NCI-H345 (cell line): ENCODE measurements around the gene ARHGAP28.

ENCODE experiments used
- DNase-seq: peaks from one replicate; lab custom pipeline; 2025; lab: John Stamatoyannopoulos, UW

Gene ARHGAP28

GRCh38 chr18:6732952-6733351 is 3.4 kb downstream of the ARHGAP28 start:
- no peak for DNase-seq

GRCh38 chr18:6733758-6734157 is 4.2 kb downstream of the ARHGAP28 start:
- DNase-seq, result no peak

- DNase-seq, result no peak
These were observed 5.4 kb downstream of the ARHGAP28 start for GRCh38 chr18:6734726-6735430.

GRCh38 chr18:6737833-6738232 is 8.3 kb downstream of the ARHGAP28 start:
- DNase-seq, result no peak

- no peak for DNase-seq
These were observed 9.1 kb downstream of the ARHGAP28 start for GRCh38 chr18:6738622-6739021.

- no peak for DNase-seq
These were observed 11.7 kb downstream of the ARHGAP28 start for GRCh38 chr18:6741232-6741663.

- no peak for DNase-seq
These were observed 12.3 kb downstream of the ARHGAP28 start for GRCh38 chr18:6741786-6742185.

GRCh38 chr18:6743999-6744398 is 14.5 kb downstream of the ARHGAP28 start:
- DNase-seq, result no peak

GRCh38 chr18:6744816-6745455 is 15.4 kb downstream of the ARHGAP28 start:
- DNase-seq, result no peak

- no peak for DNase-seq
These were observed 16.1 kb downstream of the ARHGAP28 start for GRCh38 chr18:6745504-6746031.

- no peak for DNase-seq
These were observed 17.0 kb downstream of the ARHGAP28 start for GRCh38 chr18:6746386-6746960.

GRCh38 chr18:6747646-6748045 is 18.1 kb downstream of the ARHGAP28 start:
- no peak for DNase-seq

GRCh38 chr18:6748241-6748640 is 18.7 kb downstream of the ARHGAP28 start:
- DNase-seq, result no peak

GRCh38 chr18:6750411-6750810 is 20.9 kb downstream of the ARHGAP28 start:
- no peak for DNase-seq

GRCh38 chr18:6751222-6751621 is 21.7 kb downstream of the ARHGAP28 start:
- no peak for DNase-seq

GRCh38 chr18:6752202-6752860 is 22.8 kb downstream of the ARHGAP28 start:
- DNase-seq, result no peak

- DNase-seq, result no peak
These were observed 25.6 kb downstream of the ARHGAP28 start for GRCh38 chr18:6755107-6755506.

- DNase-seq, result no peak
These were observed 28.4 kb downstream of the ARHGAP28 start for GRCh38 chr18:6757931-6758330.

- no peak for DNase-seq
These were observed 30.1 kb downstream of the ARHGAP28 start for GRCh38 chr18:6759579-6759978.

- no peak for DNase-seq
These were observed 34.0 kb downstream of the ARHGAP28 start for GRCh38 chr18:6763524-6763923.

- no peak for DNase-seq
These were observed 34.9 kb downstream of the ARHGAP28 start for GRCh38 chr18:6764382-6764781.

GRCh38 chr18:6773777-6774176 is 44.3 kb downstream of the ARHGAP28 start:
- DNase-seq, result no peak

GRCh38 chr18:6775237-6775636 is 45.7 kb downstream of the ARHGAP28 start:
- DNase-seq, result no peak
